Retinal pigment epithelial cell (primary cell): Measurements from ENCODE around the gene E2F3.

Experiments
- DNase-seq: peaks from one replicate; pipeline ENCODE4 v3.0.0-alpha.2; 2010; ENCODE audit warnings: low read depth
- H3K4me3 ChIP-seq: 2 replicates; pipeline ENCODE4 v1.5.1; 2011; ENCODE audit warnings: mild to moderate bottlenecking, low read length, control low read depth, moderate library complexity
- TF ChIP-seq, protein P1 (sequence below): conservative IDR thresholded peaks from 2 replicates; pipeline ENCODE4 v1.5.1; 2011; ENCODE audit warnings: low read depth, low read length, control low read depth, inconsistent platforms

Gene E2F3

GRCh38 chr6:20474874-20475542, 73.3 kb downstream of the E2F3 start:
- TF ChIP-seq, protein P1, sequence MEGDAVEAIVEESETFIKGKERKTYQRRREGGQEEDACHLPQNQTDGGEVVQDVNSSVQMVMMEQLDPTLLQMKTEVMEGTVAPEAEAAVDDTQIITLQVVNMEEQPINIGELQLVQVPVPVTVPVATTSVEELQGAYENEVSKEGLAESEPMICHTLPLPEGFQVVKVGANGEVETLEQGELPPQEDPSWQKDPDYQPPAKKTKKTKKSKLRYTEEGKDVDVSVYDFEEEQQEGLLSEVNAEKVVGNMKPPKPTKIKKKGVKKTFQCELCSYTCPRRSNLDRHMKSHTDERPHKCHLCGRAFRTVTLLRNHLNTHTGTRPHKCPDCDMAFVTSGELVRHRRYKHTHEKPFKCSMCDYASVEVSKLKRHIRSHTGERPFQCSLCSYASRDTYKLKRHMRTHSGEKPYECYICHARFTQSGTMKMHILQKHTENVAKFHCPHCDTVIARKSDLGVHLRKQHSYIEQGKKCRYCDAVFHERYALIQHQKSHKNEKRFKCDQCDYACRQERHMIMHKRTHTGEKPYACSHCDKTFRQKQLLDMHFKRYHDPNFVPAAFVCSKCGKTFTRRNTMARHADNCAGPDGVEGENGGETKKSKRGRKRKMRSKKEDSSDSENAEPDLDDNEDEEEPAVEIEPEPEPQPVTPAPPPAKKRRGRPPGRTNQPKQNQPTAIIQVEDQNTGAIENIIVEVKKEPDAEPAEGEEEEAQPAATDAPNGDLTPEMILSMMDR, result no peak
- no peak for DNase-seq

GRCh38 chr6:20476501-20477043, 74.9 kb downstream of the E2F3 start:
- TF ChIP-seq, protein P1, result no peak
- DNase-seq, result no peak
- no peak overlapping the region for H3K4me3 ChIP-seq

More at GRCh38 chr6:20474874-20475542, 73.3 kb downstream of the E2F3 start:
- H3K4me3 ChIP-seq, result no peak overlapping the region

GRCh38 chr6:20477485-20477884, 75.8 kb downstream of the E2F3 start:
- H3K4me3 ChIP-seq, result no peak overlapping the region
- TF ChIP-seq, protein P1, result no peak

DNA sequence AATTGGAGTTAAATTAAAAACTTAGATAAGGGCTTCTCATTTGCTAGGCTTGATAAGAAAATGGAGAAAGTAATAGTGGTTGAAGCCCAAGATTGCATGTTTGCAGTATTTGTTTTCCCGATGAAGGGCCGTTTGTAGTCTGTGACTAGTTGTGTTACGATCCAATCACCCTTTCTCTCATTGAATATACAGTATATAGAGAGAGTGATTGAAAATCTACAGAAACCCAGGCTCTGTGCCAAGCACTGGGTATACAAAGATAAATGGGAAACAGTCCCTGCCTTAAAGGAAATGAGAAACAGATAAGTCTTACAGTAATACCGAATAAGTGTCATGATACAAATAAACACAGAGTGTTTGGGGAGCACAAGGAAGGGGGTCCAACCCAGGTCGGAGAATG, 77.4 kb downstream of the E2F3 start:
- TF ChIP-seq, protein P1, result no peak
- no peak overlapping the region for H3K4me3 ChIP-seq
- no peak for DNase-seq

More at GRCh38 chr6:20477485-20477884, 75.8 kb downstream of the E2F3 start:
- no peak for DNase-seq

DNA sequence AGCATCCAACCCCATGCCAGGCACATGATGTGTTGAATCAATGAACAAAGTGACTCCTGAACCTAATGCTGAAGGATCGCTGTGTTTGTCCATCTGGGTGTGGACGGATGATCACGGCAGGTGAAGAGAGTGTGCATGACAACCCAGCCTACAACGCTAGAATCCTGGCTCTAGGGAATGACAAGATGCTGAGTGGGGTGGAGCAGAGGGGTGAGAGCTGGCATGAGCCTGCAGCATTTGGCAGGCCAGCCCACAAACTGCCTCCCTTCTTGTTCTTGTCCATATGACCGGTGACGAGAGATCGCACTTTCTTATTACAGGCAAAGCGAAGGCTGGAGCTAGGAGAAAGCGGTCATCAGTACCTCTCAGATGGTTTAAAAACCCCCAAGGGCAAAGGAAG, 77.8 kb downstream of the E2F3 start:
- DNase-seq, result no peak
- TF ChIP-seq, protein P1, result no peak

DNA sequence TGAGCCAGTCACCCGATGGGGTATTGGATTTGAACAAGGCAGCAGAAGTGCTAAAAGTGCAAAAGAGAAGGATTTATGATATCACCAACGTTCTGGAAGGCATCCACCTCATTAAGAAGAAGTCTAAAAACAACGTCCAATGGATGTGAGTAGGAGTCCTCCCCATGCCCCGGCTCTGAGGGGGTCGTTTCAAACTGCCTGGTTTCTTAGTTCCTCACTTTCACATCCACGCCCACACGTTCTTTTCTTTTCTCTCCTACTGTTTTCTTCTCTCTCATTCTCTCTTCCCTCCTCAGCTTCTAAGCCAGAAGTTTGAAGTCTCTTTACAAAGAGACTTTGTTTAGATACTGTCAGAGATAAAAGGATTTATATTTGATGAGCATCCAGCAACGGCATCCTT, 79.6 kb downstream of the E2F3 start:
- TF ChIP-seq, protein P1, result no peak
- no peak for DNase-seq
- no peak overlapping the region for H3K4me3 ChIP-seq

More for the DNA sequence above, 77.8 kb downstream of the E2F3 start:
- no peak overlapping the region for H3K4me3 ChIP-seq
